Common myeloid progenitor, CD34-positive (primary cell): ENCODE results near the gene NRP2.

Experiments used
- CTCF ChIA-PET: fragments of 350-600 bp; sonication (Branson Sonifier 250); formaldehyde crosslinking; loops from one replicate; lab custom pipeline; 2021; ENCODE audit warnings: antibody characterized with exemption; lab: Charles Lee
- POLR2A ChIA-PET: fragments of 350-600 bp; sonication (Branson Sonifier 250); formaldehyde crosslinking; loops from one replicate; lab custom pipeline; 2021; ENCODE audit warnings: antibody characterized with exemption; lab: Charles Lee
- DNase-seq, 3 donors: peaks; one replicate each; pipeline versions ENCODE4 v3.0.0 to v3.0.0-alpha.2; 2013
- H3K27ac ChIP-seq, 2 experiments: 1 replicate in 1 of 2; 2 replicates in 1 of 2; pipeline ENCODE4 v1.7.0; 2013; ENCODE audit warnings: inconsistent platforms in 2 of 2, low read length in 2 of 2, mild to moderate bottlenecking in 2 of 2, low read depth in 1 of 2, moderate library complexity in 1 of 2; ENCODE audit not compliant: severe bottlenecking in 2 of 2, insufficient read depth in 1 of 2, poor library complexity in 1 of 2
- H3K27me3 ChIP-seq, 5 experiments: replicated peaks in 2 of 5; 1 replicate in 3 of 5; 2 replicates in 2 of 5; pipeline versions ENCODE4 v1.6.1 to v1.7.0; 2013; ENCODE audit warnings: low read length in 4 of 5, mild to moderate bottlenecking in 2 of 5, moderate library complexity in 2 of 5, inconsistent platforms in 1 of 5; ENCODE audit not compliant: insufficient read depth in 5 of 5, control insufficient read depth in 4 of 5
- H3K36me3 ChIP-seq, 4 experiments: 1 replicate in 2 of 4; 2 replicates in 2 of 4; pipeline versions ENCODE4 v1.6.1 to v1.7.0; 2013; ENCODE audit warnings: low read length in 3 of 4, control low read depth in 1 of 4, mild to moderate bottlenecking in 1 of 4; ENCODE audit not compliant: control insufficient read depth in 4 of 4, insufficient read depth in 4 of 4
- H3K4me1 ChIP-seq, 4 experiments: 1 replicate in 3 of 4; 2 replicates in 1 of 4; pipeline versions ENCODE4 v1.6.1 to v1.7.1; 2013; ENCODE audit warnings: low read length in 3 of 4, mild to moderate bottlenecking in 3 of 4, control low read depth in 1 of 4, inconsistent platforms in 1 of 4, moderate library complexity in 1 of 4; ENCODE audit not compliant: control insufficient read depth in 4 of 4, insufficient read depth in 4 of 4; ENCODE audit errors: control extremely low read depth in 1 of 4
- H3K4me3 ChIP-seq, 7 experiments: 1 replicate in 4 of 7; 2 replicates in 3 of 7; pipeline versions ENCODE4 v1.5.1 to v1.7.0; 2013; ENCODE audit warnings: mild to moderate bottlenecking in 7 of 7, low read length in 6 of 7, moderate library complexity in 6 of 7, inconsistent platforms in 2 of 7, low read depth in 2 of 7, control low read depth in 1 of 7; ENCODE audit not compliant: insufficient read depth in 4 of 7, control insufficient read depth in 1 of 7; ENCODE audit errors: extremely low read depth in 1 of 7
- H3K9me3 ChIP-seq, 5 experiments: 1 replicate in 4 of 5; 2 replicates in 1 of 5; pipeline versions ENCODE4 v1.6.1 to v1.7.1; 2013; ENCODE audit warnings: low read length in 4 of 5, mild to moderate bottlenecking in 2 of 5, inconsistent platforms in 1 of 5, low read depth in 1 of 5, moderate library complexity in 1 of 5; ENCODE audit not compliant: control insufficient read depth in 4 of 5, insufficient read depth in 2 of 5; ENCODE audit errors: control extremely low read depth in 1 of 5
- WGBS: methylation state at CpG from one replicate; pipeline ENCODE4 v1.1.5; 2013; ENCODE audit not compliant: insufficient coverage; 5-methylcytosine and 5-hydroxymethylcytosine counted together

NRP2 gene

GRCh38 chr2:205700331-205701132 lies 18.2 kb downstream of the NRP2 start:
- Histone ChIP-seq H3K27me3 (no peaks in the 10 kb centered on the region), H3K4me1 (peaks cover 3 to 16% (median 7%) of the 10 kb centered on the region in 4 experiments), H3K4me3 (no peak overlapping the region), H3K27ac (no peak overlapping the region), H3K9me3 (no peaks in the 10 kb centered on the region), H3K36me3 (no peaks in the 10 kb centered on the region)
- ChIA-PET POLR2A (no interaction called here), CTCF (no interaction called here)
- DNase-seq = no peak
- WGBS = 91% methylated on average over 9 of the region's 12 CpGs

- ChIA-PET POLR2A (no interaction called here), CTCF (interaction anchor here (0.6 to 1.1 kb wide), 2 partner anchors 13 to 20 kb away, joined by 3 read pairs; no protein-coding TSS in a partner anchor)
- no CpG with 5 or more reads among the region's 1 CpG for WGBS
- no peak for DNase-seq
- no peaks in the 10 kb centered on the region for H3K9me3 ChIP-seq
- no peaks in the 10 kb centered on the region for H3K36me3 ChIP-seq
- H3K4me1 ChIP-seq = peaks cover 8 to 24% (median 9%) of the 10 kb centered on the region in 4 experiments
- no peak overlapping the region for H3K4me3 ChIP-seq
- no peaks in the 10 kb centered on the region for H3K27me3 ChIP-seq
- no peak overlapping the region for H3K27ac ChIP-seq
Measured at GRCh38 chr2:205701509-205701908, 19.2 kb downstream of the NRP2 start.

GRCh38 chr2:205702576-205702975 lies 20.3 kb downstream of the NRP2 start:
- WGBS = 100% methylated on average over 1 of the region's 1 CpG
- no peak for DNase-seq
- no peaks in the 10 kb centered on the region for H3K27me3 ChIP-seq
- no peaks in the 10 kb centered on the region for H3K9me3 ChIP-seq
- H3K4me1 ChIP-seq = peaks cover 9 to 34% (median 16%) of the 10 kb centered on the region in 4 experiments
- no peak overlapping the region for H3K27ac ChIP-seq
- POLR2A ChIA-PET = no interaction called here
- CTCF ChIA-PET = interaction anchor here (1.0 kb wide), 1 partner anchor 26 kb away, joined by 3 read pairs; no protein-coding TSS in a partner anchor
- H3K36me3 ChIP-seq = no peaks in the 10 kb centered on the region
- H3K4me3 ChIP-seq = no peak overlapping the region

DNA sequence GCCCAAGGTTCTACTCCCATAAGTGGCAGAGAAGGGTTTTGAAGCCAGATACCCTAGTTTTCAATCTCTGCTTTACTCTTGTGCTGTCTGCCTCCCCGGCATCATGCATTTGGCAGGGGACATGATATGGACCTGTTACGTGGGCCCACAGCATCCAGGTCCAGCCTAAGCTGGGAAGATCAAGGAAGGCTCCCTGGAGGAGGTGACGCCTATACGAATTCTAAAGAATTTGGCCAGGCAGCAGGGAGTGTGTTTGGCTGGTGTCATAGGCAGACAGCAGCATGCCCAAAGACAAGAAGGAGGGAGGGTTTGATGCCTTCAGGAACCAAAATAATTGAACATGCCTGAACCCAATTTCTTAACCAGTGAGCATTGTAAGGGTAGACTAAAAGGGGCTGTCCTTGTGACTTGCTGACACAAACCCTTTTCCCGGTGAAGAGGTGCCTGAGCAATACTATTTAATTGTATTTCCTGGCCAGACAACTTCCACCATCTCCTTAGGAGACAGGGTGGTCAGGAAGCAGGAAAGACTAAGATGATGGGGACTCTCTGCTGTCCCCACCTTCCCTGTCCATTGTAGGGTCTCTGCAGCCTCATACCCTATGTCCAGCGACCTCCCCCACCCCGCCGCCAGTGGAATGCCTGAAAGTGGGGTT lies 21.3 kb downstream of the NRP2 start:
- H3K4me1 ChIP-seq = peaks cover 9 to 38% (median 16%) of the 10 kb centered on the region in 4 experiments
- H3K36me3 ChIP-seq = no peaks in the 10 kb centered on the region
- H3K9me3 ChIP-seq = no peaks in the 10 kb centered on the region
- H3K4me3 ChIP-seq = no peak overlapping the region
- DNase-seq = no peak
- H3K27me3 ChIP-seq = no peaks in the 10 kb centered on the region
- 100% methylated on average over 7 of the region's 8 CpGs for WGBS
- ChIA-PET CTCF (interaction anchor here (0.8 to 0.9 kb wide), 2 partner anchors 18 to 27 kb away, joined by 3 read pairs; no protein-coding TSS in a partner anchor), POLR2A (no interaction called here)
- no peak overlapping the region for H3K27ac ChIP-seq

- peaks cover 9 to 38% (median 16%) of the 10 kb centered on the region in 4 experiments for H3K4me1 ChIP-seq
- no peak for DNase-seq
- H3K36me3 ChIP-seq = no peaks in the 10 kb centered on the region
- no peak overlapping the region for H3K4me3 ChIP-seq
- H3K27me3 ChIP-seq = no peaks in the 10 kb centered on the region
- ChIA-PET POLR2A (interaction anchor here (0.8 kb wide), 1 partner anchor 19 kb away, joined by 3 read pairs; no protein-coding TSS in a partner anchor), CTCF (interaction anchor here (0.7 to 0.9 kb wide), 4 partner anchors 13 to 27 kb away, joined by 3 read pairs; no protein-coding TSS in a partner anchor)
- WGBS = 89% methylated on average over 9 of the region's 9 CpGs
- H3K9me3 ChIP-seq = no peaks in the 10 kb centered on the region
- H3K27ac ChIP-seq = no peak overlapping the region
Measured at GRCh38 chr2:205704127-205704741, 21.9 kb downstream of the NRP2 start.

GRCh38 chr2:205705511-205706349 lies 23.4 kb downstream of the NRP2 start:
- Histone ChIP-seq H3K36me3 (no peaks in the 10 kb centered on the region), H3K9me3 (no peaks in the 10 kb centered on the region), H3K27me3 (no peaks in the 10 kb centered on the region), H3K4me3 (no peak overlapping the region), H3K27ac (no peak overlapping the region), H3K4me1 (peaks cover 0 to 23% (median 12%) of the 10 kb centered on the region in 4 experiments)
- POLR2A ChIA-PET = no interaction called here
- no peak for DNase-seq
- CTCF ChIA-PET = interaction anchor here (0.7 to 0.8 kb wide), 2 partner anchors 14 to 250 kb away, joined by 3 read pairs; no protein-coding TSS in a partner anchor
- over 99% methylated on average over 14 of the region's 16 CpGs for WGBS
